ENCODE results near the gene RTEL1.
A peak's percentile ranks its signal among the peaks of the same experiment; 100 is the strongest.

Gene RTEL1

DNA sequence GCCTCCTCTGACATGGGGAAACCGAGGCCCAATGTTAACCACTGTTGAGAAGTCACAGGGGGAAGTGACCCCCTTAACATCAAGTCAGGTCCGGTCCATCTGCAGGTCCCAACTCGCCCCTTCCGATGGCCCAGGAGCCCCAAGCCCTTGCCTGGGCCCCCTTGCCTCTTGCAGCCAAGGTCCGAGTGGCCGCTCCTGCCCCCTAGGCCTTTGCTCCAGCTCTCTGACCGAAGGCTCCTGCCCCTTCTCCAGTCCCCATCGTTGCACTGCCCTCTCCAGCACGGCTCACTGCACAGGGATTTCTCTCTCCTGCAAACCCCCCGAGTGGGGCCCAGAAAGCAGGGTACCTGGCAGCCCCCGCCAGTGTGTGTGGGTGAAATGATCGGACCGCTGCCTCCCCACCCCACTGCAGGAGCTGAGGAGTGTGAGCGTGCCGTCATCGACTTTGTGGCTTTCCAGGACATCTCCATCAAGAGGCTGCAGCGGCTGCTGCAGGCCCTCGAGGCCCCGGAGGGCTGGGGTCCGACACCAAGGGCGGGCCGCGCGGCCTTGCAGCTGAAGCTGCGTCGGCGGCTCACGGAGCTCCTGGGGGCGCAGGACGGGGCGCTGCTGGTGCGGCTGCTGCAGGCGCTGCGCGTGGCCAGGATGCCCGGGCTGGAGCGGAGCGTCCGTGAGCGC is 39.9 kb downstream of the RTEL1 start:
- no peak for DNase-seq (ENCODE audit: low read depth)

DNA sequence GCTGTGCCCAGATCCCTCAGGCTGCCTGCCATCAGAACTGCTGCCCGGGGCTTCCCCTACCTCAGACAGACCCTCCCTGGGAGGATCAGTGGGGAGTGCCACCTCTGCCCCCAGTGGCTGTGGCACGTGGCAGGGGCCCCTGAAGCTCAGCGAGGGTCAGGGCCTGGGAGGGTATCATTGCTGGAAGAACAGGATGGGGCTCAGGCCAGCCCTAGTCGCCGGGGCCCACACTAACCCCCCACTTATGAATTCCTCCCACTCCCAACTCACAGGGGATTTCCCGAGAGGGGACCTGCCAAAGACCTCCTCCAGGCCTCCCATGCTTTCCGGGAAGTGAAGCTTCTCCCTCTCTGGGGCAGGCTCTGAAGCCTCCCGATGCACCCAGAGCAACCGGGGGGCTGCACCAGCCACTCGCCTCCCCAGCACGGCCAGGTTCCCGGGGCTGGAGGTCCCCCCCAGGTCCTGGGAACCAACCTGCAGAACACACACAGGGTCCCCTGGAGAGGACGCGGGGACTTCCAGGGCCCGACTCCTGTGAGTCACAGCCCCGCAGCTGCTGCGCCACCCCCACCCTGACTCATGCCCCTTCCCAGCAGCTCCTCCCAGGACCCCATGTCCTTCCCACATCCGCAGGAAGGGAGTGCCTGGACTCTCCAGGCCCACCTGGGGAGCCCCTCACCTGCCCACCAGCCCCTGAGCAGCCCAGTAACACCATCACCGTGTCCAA is 40.8 kb downstream of the RTEL1 start:
- no peak for DNase-seq (ENCODE audit: low read depth)

DNA sequence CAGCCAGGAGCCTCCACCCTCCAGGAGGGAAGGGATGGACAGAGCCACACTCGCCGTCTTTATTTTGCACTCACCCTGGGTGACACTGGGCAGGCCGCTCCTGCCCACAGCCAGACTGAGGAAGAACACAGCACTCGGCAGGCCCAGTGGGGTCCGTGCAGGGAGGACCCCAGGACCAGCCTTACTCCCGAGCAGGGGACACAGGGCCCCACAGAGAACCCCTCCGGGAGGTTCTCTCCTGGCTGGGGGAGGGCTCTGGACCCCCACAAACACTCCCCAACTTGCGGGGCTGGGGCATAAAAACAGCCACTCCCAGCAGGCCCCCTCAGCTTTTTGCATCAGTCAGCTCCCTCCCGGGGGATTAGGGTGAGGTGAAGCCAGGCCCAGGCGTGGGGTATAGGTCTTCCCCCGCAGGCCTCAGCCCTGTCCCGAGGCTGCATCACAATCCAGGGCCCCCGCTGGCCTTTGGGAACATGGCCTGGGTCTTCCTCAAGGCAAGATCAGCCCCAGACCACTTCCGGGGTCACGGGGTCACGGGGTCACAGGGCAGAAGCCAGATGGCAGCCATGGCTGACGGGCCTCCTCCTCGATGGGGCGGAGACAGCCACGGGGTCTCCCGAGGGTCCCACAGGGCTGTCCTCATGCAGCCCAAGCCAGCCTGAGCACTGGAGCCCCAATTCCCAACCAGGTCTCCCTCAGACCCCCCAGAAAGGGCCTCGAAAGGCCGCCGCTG is 41.5 kb downstream of the RTEL1 start:
- DNase-seq (ENCODE audit: low read depth): no peak

DNA sequence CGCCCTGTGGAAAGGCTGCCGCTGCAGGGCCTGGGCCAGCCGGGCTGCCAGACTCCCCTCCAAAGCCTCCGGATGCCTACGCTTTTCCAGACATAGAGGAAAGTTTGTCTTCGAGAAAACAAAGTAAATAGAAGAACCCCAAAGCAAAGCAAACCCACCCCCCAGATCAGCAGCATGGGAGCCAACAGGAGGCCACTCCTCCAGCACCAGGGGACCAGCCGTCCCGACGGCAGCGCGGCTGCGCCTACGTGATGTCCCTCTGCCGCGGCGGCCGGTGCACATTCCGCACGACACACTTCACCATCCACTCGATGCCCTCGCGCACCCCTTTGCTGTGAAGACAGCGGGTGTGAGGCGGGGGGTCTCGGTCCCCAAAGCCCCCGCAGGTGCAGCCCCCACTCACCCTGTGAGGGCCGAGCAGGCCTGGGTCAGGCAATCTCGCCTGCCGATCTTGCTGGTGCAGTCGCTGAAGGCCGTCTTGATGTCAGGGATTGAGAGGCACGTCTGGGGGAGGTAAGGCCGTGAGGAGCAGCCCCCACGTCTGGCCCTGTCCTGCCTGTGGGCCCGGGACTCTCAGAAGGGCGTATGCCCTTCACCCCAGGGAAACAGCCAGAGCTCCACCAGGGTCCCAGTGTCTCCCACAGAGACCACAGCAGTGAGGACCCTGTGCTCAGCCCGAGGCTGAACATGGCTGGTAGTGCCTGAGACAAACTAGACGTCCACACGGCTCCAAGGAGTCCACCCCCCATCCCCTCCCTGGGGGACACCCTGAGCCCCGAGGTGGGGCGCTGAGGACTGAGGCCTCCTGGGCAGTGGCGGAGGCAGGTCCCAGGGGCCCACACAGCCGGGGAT is 42.3 kb downstream of the RTEL1 start:
- DNase-seq (ENCODE audit: low read depth): no peak

DNA sequence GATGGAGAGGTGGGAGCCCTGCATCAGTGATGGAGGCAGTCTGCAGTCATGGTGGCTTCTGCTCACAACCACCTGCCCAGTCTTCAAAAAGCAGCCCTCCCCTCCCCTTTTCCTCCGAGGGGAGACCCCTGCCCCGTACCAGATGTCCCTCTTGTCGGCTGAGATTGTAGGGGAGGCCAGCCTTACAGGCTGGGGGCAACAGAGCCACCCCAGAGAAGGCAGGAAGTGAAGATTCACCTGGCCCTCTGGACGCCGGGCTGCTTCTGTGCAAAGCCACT is 42.9 kb downstream of the RTEL1 start:
- DNase-seq (ENCODE audit: low read depth): no peak

DNA sequence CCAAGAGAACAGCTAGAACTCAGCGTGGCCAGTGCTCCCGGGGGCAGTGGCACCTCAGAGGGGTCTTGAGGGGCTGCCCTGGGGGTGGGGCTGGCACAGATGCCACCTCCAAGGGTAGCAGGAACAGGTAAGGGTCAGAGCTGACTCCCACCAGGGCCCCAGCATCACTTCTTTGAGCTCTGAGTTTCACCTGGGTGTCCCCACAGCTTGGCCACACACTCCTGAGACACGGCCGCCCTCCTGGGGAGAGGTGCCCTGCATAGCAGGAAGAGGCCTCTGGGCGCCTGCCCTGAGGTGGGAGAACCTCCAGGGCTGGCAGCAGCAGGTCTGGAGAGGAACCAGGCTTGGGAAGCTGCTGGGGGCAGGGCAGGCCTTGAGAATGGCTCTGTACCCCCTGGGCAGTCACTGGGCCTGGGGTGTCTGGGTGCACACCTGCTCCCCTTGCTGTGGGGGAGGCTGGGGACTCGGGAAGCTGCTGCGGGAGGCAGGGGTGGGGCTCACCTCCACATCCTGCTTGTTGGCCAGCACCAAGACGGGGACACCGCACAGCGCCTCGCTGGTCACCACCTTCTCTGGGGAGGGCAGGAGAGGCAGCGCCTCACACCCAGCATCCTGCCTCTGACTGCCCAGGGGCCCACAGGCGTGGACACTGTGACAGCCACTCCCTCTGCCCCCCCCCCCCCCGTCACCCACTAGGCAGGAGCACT is 43.4 kb downstream of the RTEL1 start:
- DNase-seq (ENCODE audit: low read depth): no peak

DNA sequence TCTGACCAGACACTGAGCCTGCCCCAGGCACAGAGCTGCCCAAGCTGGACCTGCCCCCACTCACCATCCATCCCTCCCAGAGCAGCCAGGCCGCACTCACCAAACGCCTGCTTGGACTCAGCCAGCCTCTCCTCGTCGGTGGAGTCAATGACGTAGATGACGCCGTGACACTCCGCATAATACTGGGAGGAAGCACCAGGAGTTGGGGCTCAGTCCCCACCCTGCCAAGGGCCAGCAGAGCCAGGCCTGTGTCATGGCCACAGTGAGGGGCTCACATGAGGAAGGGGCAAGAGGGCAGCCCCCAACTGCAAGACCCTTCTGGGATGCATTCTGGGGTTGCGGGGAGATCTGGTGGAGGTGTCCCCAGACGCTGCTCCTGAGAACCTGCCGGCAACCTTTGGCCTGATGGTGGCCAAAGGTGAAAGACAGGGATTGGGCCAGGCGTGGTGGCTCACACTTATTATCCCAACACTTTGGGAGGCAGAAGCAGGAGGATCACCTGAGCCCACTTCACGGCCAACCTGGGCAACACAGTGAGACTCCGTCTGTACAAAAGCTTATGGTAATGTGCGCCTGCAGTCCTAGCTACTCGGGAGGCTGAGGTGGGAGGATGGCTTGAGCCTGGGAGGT is 44.0 kb downstream of the RTEL1 start:
- DNase-seq (ENCODE audit: low read depth): no peak

DNA sequence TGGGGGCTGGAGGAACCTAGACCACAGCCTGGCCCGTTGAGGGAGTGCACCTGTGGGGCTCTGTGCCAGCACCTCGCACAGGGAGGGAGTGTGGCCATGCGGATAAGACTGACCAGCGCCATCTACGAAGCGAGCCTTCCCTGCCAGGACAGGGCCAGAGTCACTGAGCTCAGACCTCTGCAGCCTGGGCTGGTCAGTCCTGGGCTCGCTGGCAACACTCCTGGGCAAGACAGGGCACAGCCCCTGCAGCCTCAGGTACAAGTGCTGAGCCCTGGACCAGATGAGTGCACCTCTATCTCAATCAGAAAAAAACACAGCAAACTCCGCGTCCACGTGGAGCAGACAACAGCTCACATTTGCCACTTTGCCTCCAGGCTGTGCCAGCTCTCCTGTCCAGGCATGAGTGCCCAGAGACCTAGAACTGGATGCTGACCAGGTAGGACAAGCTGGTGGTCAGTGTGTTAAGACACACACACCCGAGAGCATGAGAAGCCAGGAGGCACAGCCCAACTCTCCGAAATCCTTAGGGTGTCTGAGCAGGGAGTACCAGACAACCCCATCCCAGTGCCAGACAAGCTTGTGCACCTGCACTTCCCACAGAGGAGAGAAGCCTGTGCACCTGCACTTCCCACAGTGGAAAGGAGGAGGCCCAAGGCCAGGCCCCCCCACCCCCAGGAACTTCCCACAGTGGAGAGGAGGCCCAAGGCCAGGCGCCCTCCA is 44.8 kb downstream of the RTEL1 start:
- DNase-seq (ENCODE audit: low read depth): no peak

DNA sequence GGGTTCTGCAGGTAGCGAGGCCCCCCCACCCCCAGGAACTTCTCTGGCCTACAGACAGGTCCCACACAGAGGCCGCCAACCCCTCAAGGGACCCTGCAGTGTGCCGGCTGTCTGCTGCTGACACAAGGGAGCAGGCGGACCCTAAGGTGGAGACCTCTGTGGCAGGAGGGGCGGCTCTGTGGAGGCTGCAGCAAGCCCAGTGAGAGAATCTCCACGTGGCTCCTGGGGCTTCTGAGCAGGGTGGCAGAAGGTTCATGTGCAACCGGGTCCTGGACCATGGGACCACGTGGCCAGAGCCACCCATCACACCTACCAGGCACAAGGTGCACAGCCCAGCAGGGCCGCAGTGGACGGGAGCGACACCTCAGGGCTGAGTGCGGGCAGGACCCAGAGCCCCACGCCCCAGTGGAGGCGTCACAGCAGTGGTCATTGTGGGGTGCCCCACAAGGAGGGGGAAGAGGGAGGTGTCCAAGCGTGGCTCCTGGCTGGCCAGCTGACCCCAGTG is 45.4 kb downstream of the RTEL1 start:
- no peak for DNase-seq (ENCODE audit: low read depth)

DNA sequence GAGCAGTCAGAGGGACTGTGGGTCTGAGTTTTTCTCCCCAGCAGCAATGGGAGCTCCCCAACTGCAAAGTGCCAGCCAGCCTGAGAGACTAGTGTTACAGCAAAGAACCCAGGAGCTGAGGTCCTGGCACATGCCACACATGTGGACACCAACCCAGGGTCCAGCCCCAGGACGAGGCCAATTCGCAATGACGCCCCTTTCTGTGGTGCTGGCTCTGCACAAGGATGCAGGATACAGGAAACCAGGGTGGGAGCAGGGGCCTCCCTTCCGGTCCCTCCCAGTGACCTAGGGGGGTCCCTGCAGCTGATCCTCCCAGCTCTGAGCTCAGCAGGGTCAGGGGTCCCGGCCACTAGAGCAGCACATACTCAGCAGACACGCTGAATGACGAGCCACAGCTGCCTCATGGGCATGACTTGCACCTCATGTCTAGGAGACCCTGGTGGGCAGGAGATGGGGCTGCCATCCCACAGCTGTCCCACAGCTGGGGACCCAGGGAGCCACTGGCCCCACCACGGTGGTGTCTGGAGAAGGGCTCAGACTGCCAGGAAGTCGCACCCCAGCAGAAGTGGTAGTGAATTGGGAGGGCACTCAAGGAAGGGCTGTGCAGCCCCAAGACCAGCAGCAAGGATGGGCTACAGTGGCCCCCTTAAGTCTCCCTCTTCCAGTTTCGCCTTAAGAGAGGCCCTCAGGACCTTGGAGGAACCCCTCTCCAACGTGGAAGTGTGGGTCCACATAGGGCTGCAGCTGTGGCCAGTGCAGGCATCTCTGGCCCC is 46.0 kb downstream of the RTEL1 start:
- DNase-seq (ENCODE audit: low read depth): no peak

DNA sequence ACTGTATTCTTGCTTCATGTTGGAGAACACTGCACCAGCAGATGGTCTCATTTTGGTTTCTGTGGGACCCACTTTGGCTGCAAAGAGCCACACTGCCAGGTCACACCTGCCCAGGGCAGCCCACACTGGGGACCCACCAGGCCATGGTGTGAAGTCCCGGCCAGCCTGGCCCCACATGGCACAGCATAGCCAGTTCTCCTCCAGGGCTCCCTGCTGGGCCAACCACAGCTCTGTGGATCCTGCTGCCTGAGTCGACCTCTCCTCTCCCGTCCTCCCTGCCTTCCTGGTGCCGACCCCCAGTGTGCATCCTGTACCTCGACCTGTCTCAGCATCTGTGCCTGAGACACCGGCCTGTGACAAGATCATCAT is 46.6 kb downstream of the RTEL1 start:
- no peak for DNase-seq (ENCODE audit: low read depth)

DNA sequence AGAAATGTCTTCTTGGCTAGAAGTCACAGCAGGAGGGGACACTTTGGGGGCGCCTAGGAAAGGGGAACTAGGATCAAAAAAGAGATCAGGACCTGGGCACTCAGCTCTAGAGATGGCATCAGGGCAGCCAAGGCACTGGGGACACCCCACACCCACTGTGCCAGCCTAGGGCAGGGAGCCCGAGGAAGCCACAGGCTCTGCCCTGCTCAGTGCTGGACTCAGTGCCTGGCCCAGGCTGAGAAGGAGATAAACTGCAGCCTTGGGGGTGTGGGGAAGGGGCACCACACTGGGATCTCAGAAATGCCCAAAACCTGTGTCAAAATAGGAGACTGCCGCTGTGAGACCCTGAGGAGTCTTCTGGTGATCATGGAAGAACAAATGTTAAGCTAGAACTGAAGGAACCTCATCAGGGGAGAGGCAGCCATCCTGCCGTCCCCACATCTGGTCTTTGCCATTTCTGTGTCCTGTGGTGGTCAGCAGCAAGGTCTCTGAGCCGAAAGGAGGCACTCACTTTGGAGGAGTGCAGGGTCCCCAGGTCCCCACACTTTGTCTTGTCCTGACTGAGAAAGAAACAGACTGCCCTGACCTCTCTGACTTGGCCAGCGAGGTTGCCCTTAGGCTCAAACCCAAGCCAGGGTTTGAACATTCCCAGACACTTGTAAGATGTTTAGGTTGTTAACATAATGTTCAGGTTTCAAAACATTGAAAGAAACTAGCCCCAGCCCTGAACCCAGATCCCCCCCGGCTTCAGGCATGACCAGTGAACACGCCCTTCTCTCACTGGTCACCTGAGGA is 47.3 kb downstream of the RTEL1 start:
- DNase-seq (ENCODE audit: low read depth): no peak

DNA sequence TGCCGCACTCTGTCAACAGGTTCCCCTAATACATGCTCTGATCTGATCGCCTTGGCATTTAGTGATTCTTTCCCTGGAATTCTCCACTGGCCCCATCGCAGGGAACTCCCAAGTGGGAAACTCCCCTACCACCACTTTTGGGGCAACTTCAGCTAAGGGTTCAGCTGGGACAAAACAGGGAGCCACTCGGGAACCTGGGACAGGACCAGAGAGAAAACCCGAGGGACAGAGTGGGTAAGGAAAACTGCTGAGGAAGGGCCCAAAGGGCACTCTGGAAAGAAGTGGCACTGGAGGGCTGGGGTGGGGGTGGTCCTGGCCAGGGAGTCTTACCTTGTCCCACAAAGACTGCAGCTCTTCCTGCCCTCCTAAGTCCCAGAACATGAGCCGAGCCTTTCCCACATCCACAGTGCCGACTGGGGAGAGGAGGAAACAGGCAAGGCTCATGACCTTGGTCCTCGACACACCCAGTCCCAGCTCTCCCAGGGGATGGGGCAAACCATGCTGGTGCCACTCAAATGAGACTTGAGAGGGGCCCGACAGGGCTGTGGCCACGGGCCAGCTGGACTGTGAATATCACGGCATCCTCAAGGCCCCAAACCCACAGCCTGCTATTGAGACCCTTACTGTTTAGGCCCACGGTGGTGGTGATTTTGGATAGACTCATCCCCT is 48.0 kb downstream of the RTEL1 start:
- DNase-seq (ENCODE audit: low read depth): no peak

DNA sequence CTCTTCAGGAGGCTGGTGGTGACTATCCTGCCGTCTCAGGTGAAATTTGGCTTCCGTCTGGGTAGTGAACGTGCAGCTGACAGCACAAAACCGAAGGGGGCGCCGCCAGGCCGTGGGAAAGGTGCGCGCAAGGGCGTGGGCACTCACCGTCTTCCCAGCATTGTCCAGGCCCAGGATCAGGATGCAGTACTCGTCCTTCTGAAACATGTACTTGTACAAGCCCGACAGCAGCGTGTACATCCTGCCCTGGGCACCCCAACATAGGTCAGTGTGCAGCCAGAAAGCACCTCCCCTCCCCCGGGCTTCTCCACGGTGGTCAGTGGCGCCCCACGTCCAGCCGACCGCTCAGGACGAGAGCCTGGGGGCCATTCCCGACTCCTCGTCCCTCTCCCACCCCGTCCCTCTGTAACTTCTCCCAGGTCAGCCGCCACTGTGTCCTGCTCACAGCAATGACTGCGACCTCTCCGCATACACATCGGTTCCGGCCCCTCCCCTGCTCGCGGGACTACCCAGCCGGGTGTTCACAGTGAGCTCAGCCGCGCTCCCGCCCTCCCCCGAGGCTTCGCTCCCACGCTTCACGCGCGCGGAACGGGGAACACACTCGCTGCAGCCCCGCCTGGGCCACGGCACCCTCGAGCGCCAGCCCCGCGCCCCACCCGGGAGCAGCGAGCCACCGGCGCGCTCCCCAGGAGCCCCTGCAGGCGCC is 48.9 kb downstream of the RTEL1 start:
- peak; percentile 58 for DNase-seq (ENCODE audit: low read depth)

DNA sequence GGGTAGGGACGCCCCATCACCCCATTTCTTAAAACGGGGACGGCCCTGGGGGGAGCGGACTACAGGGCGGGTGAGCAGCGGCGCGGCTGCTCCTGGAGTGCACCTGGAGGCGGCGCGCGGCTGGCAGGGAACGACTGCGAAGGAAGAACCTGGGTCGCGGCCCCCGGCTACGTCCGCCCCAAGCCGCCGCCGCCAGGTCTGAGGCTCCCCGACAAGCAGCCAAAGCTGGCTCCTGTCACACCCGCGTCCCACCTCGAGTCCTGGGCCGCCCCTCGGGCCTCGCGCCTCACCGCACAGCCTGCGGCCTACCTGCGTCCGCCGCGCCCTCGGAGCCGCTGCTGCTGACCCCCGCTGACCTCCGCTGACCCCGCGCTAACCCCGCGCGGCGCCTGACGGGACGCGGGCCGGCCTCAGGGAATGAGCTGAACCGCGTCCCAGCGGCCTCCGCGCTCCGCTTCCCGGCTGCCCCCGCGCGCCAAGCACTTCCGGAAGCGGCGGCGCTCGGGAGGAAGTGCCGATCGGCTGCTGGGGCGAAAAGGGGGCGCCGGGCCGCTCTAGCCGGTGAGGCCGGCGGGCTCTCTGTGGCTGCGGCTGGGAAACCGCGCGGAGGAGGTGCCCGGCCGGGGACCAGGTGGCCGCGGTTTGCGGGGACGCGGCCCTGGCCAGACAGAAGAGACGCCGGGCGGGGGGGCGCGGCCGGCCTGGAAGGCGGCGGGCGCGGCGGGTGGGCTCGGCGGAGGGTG is 49.6 kb downstream of the RTEL1 start, which contains the start of the genes ARFRP1 and ZGPAT:
Gene ARFRP1, minus strand, starts transcription at position 419 of the 743 bp plus-strand sequence. CDS start 885 bp downstream, outside the sequence.
Gene ZGPAT, plus strand, starts transcription at position 482 of the 743 bp plus-strand sequence. CDS start 542 bp downstream, outside the sequence.
- DNase-seq (ENCODE audit: low read depth): peak; percentile 78

DNA sequence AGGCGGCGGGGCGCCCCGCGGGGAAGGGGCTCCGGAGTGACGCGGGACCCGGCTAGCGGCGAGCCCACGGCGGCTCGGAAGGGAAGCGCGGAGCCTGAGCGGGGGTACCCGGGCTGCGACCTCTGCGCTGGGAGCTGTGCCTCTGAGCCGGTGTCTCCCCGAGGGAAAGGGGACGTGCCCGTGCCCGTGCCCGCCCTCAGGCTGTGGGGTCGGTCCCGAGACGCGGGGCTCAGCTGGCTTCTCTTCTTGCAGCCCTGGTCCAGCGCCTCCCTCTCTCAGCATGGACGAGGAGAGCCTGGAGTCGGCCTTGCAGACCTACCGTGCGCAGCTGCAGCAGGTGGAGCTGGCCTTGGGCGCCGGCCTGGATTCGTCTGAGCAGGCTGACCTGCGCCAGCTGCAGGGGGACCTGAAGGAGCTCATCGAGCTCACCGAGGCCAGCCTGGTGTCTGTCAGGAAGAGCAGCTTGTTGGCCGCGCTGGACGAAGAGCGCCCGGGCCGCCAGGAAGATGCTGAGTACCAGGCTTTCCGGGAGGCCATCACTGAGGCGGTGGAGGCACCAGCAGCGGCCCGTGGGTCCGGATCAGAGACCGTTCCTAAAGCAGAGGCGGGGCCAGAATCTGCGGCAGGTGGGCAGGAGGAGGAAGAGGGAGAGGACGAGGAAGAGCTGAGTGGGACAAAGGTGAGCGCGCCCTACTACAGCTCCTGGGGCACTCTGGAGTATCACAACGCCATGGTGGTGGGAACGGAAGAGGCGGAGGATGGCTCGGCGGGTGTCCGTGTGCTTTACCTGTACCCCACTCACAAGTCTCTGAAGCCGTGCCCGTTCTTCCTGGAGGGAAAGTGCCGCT is 50.4 kb downstream of the RTEL1 start:
- no peak for DNase-seq (ENCODE audit: low read depth)
